Liver (tissue), 9 donors: ENCODE results near the gene SETBP1. TPM values are rescaled to one million over a fixed set of nuclear protein-coding genes. Genes with fewer than 3 reads are reported as not detected.

Experiments
- DNase-seq: peaks from one replicate; pipeline ENCODE4 v3.0.0-alpha.2; 2017; ENCODE audit warnings: low spot score
- H3K27ac ChIP-seq, 2 donors: one replicate each; pipeline ENCODE4 v1.7.0; 2013; ENCODE audit warnings: inconsistent platforms in 2 of 2, low read length in 2 of 2, control low read depth in 1 of 2, low read depth in 1 of 2, mild to moderate bottlenecking in 1 of 2
- H3K27me3 ChIP-seq, 4 donors: one replicate each; pipeline versions ENCODE4 v1.6.1 to v1.7.0; 2013; ENCODE audit warnings: low read length in 3 of 4, inconsistent platforms in 1 of 4, mild to moderate bottlenecking in 1 of 4, moderate library complexity in 1 of 4; ENCODE audit not compliant: control insufficient read depth in 4 of 4, insufficient read depth in 4 of 4
- H3K36me3 ChIP-seq, 4 donors: one replicate each; pipeline versions ENCODE4 v1.6.1 to v1.7.0; 2013; ENCODE audit warnings: low read length in 3 of 4, mild to moderate bottlenecking in 3 of 4, low read depth in 1 of 4, moderate library complexity in 1 of 4; ENCODE audit not compliant: control insufficient read depth in 4 of 4, insufficient read depth in 3 of 4
- H3K4me1 ChIP-seq, 4 donors: one replicate each; pipeline versions ENCODE4 v1.6.1 to v1.7.0; 2013; ENCODE audit warnings: low read length in 3 of 4, mild to moderate bottlenecking in 3 of 4, moderate library complexity in 1 of 4; ENCODE audit not compliant: control insufficient read depth in 4 of 4, insufficient read depth in 4 of 4
- H3K4me3 ChIP-seq, 3 donors: one replicate each; pipeline versions ENCODE4 v1.6.1 to v1.7.0; 2013; ENCODE audit warnings: low read length in 3 of 3, control low read depth in 1 of 3, low read depth in 1 of 3, mild to moderate bottlenecking in 1 of 3
- H3K9ac ChIP-seq, 2 donors: one replicate each; pipeline ENCODE4 v1.7.0; 2013; ENCODE audit warnings: low read length in 2 of 2, mild to moderate bottlenecking in 2 of 2, moderate library complexity in 2 of 2, control low read depth in 1 of 2, low read depth in 1 of 2
- H3K9me3 ChIP-seq, 4 donors: one replicate each; pipeline versions ENCODE4 v1.6.1 to v1.7.0; 2013; ENCODE audit warnings: low read length in 3 of 4; ENCODE audit not compliant: control insufficient read depth in 4 of 4
- ATF3 ChIP-seq: IDR thresholded peaks from 2 replicates; pipeline ENCODE4 v1.6.1; 2016; ENCODE audit warnings: antibody characterized with exemption
- CTCF ChIP-seq: fragments of 150-350 bp; IDR thresholded peaks from 2 replicates; pipeline ENCODE4 v1.5.1; 2017; ENCODE audit warnings: improper control_type of control experiment, low read depth, low read length; ENCODE audit not compliant: missing input control
- EGR1 ChIP-seq, 2 donors: IDR thresholded peaks; 2 replicates each; pipeline ENCODE4 v1.6.1; 2016 to 2018; ENCODE audit warnings: antibody characterized with exemption in 2 of 2, low read depth in 2 of 2
- FOXA1 ChIP-seq: IDR thresholded peaks from 2 replicates; pipeline ENCODE4 v1.6.1; 2016; ENCODE audit warnings: antibody characterized with exemption
- FOXA2 ChIP-seq: IDR thresholded peaks from 2 replicates; pipeline ENCODE4 v1.6.1; 2016; ENCODE audit warnings: antibody characterized with exemption
- GABPA ChIP-seq, 2 donors: IDR thresholded peaks in 1 of 2; conservative IDR thresholded peaks in 1 of 2; 2 replicates each; pipeline ENCODE4 v1.6.1; 2016; ENCODE audit warnings: antibody characterized with exemption in 2 of 2, mild to moderate bottlenecking in 1 of 2, moderate library complexity in 1 of 2
- HNF4A ChIP-seq, 2 donors: conservative IDR thresholded peaks; 2 replicates each; pipeline ENCODE4 v1.6.1; 2016; ENCODE audit warnings: antibody characterized with exemption in 2 of 2, mild to moderate bottlenecking in 2 of 2
- HNF4G ChIP-seq: IDR thresholded peaks from 2 replicates; pipeline ENCODE4 v1.6.1; 2016; ENCODE audit warnings: antibody characterized with exemption
- MAX ChIP-seq: IDR thresholded peaks from 2 replicates; pipeline ENCODE4 v1.6.1; 2016; ENCODE audit warnings: antibody characterized with exemption
- RAD21 ChIP-seq, 2 donors: IDR thresholded peaks; 2 replicates each; pipeline ENCODE4 v1.6.1; 2016; ENCODE audit warnings: antibody characterized with exemption in 2 of 2, mild to moderate bottlenecking in 2 of 2
- REST ChIP-seq: IDR thresholded peaks from 2 replicates; pipeline ENCODE4 v1.6.1; 2016; ENCODE audit warnings: antibody characterized with exemption, mild to moderate bottlenecking
- RXRA ChIP-seq, 2 donors: IDR thresholded peaks; 2 replicates each; pipeline ENCODE4 v1.6.1; 2017 to 2018; ENCODE audit warnings: antibody characterized with exemption in 2 of 2, mild to moderate bottlenecking in 1 of 2
- SP1 ChIP-seq: IDR thresholded peaks from 2 replicates; pipeline ENCODE4 v1.6.1; 2018; ENCODE audit warnings: antibody characterized with exemption, mild to moderate bottlenecking
- YY1 ChIP-seq: IDR thresholded peaks from 2 replicates; pipeline ENCODE4 v1.6.1; 2016; ENCODE audit warnings: antibody characterized with exemption, mild to moderate bottlenecking
- ZBTB33 ChIP-seq: IDR thresholded peaks from 2 replicates; pipeline ENCODE4 v1.6.1; 2016; ENCODE audit warnings: antibody characterized with exemption
- WGBS: extraction: QIAGEN DNeasy Blood & Tissue Kit; methylation state at CpG from one replicate; pipeline ENCODE4 v1.1.7; 2013; 5-methylcytosine and 5-hydroxymethylcytosine counted together
- polyA plus RNA-seq, 2 donors: library from polyadenylated mRNA; stranded (reverse) in 1 of 2; unstranded in 1 of 2; fragments of 200-250 nt in 1 of 2; fragments of >200 nt in 1 of 2; fragmentation: Nextera tagmentation in 1 of 2; extraction: Ambion mirVana in 1 of 2; gene quantifications; one replicate each; pipeline versions ENCODE4 v1.2.1 to v1.2.3, GENCODE V29; 2013 to 2015
- total RNA-seq, 2 donors: library from RNA; depleted of rRNA; stranded (reverse); fragments of >200 nt; gene quantifications; one replicate each; pipeline ENCODE4 v1.2.3, GENCODE V29; 2014
- donor health status: healthy.
- donor health status: healthy.
- donor health status: healthy.
- donor health status: healthy.
- donor health status: healthy.

Gene SETBP1
- total and polyA plus RNA-seq, 4 donors: 2.5 to 15.8 (median 4.7) TPM

- 91% methylated on average over 6 of the region's 6 CpGs for WGBS
- Histone ChIP-seq H3K4me3 (no peak overlapping the region), H3K36me3 (peaks cover 0 to 3% (median 0%) of the 10 kb centered on the region in 4 donors), H3K4me1 (peaks cover 0 to 22% (median 12%) of the 10 kb centered on the region in 4 donors), H3K9me3 (no peaks in the 10 kb centered on the region), H3K9ac (no peak overlapping the region), H3K27ac (no peak overlapping the region), H3K27me3 (no peaks in the 10 kb centered on the region)
- no peak for DNase-seq
- TF ChIP-seq YY1 (no peak), GABPA (IDR thresholded peaks at IDR 0.05 in 1 of 2, conservative IDR thresholded peaks at IDR 0.05 in 1 of 2) (no peak), RAD21 (IDR thresholded peaks at IDR 0.05) (no peak), REST (no peak), ZBTB33 (no peak), RXRA (IDR thresholded peaks at IDR 0.05) (no peak), ATF3 (no peak), FOXA1 (no peak), HNF4A (conservative IDR thresholded peaks at IDR 0.05) (no peak), EGR1 (IDR thresholded peaks at IDR 0.05; ENCODE audit: low read depth in 2 of 2) (no peak), MAX (no peak), CTCF (no peak), SP1 (no peak), FOXA2 (no peak), HNF4G (no peak)
These were observed 156.9 kb downstream of the SETBP1 start for GRCh38 chr18:44837482-44838180.
